ENCODE measurements around the gene IFI16.

IFI16 gene

DNA sequence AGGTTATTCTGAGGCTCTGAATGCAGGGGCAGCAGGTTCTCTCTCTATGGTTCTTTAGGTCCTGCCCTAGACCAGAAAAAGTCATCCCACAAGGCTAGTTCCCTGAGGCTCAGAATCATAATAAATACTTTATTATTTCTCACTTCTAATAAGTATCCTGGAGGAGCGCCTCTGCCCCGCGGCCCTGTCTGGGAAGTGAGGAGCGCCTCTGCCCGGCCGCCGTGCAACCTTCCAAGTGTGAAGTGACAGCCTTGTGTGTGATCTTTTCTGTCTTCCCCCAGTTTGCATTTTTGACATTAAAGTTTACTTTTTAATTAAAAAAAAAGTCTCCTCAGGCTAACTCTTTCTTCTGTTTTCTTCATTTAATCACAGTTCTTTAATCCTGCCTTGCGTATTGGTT, 55.4 kb downstream of the IFI16 start:
- no peak for DNase-seq (ENCODE audit: low read depth)

DNA sequence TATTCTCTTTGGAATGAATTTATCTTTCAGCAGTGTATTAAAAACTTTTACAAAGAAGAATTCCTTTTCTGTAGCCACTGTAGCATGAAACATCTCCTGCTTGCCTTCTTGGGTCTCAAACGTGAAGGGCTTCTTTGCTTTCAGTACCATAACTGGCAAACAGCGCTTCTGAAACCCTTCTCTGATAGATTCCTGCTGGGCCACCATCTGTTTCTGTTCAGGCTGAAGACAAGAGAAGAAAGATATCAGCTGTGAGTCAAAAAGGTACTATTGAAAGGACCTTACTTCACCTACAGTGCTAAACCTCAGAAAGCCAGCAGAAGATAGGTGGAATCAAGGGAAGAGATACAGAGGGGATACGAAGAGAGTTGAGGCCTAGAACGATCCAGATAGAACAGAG, 56.4 kb downstream of the IFI16 start:
- DNase-seq (ENCODE audit: low read depth), result no peak

GRCh38 chr1:159067699-159068621, 58.3 kb downstream of the IFI16 start:
- no peak for DNase-seq (ENCODE audit: low read depth)

DNA sequence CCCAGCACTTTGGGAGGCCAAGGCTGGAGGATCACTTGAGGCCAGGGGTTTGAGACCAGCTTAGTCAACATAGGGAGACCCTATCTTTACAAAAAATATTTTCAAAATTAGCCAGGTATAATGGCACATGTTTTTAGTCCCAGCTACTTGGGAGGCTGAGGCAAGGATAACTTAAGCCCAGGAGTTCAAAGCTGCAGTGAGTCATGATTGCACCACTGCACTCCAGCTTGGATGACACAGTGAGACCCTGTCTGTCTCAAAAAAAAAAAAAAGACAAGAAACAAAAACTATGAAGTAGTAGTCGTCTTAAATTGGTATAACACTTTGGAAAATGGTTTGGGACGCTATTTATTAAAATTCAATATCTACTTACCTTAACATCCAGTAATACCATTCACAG, 59.2 kb downstream of the IFI16 start:
- DNase-seq (ENCODE audit: low read depth), result peak; percentile 80

DNA sequence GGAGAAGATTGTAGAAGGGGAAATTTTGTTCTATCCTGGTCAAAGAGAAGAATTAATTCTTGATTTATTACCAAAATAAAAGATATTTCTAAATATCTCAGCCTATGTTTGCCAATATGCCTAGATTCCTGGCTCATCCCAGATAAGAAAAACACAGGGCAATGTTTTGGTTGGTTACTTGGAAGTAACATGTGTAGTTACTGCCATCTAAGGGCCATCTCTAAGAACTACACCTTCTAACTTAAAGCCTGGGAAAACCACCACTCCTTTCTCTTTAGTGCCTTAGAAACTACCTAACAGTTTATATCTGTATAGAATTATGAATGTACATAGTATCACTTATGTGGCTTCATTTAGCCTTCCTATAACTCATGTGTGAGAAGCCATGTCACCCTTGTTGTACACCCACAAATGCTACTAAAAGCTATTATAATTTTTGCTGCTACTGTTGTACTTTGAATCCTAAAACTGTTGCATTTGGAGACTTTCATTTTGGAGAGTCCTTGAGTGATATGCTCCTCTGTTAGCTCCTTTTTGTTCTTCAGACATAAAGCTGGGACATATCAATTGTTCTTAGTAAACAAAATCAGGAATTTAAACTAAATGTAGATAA, 62.4 kb downstream of the IFI16 start:
- DNase-seq (ENCODE audit: low read depth), result peak; percentile 81

DNA sequence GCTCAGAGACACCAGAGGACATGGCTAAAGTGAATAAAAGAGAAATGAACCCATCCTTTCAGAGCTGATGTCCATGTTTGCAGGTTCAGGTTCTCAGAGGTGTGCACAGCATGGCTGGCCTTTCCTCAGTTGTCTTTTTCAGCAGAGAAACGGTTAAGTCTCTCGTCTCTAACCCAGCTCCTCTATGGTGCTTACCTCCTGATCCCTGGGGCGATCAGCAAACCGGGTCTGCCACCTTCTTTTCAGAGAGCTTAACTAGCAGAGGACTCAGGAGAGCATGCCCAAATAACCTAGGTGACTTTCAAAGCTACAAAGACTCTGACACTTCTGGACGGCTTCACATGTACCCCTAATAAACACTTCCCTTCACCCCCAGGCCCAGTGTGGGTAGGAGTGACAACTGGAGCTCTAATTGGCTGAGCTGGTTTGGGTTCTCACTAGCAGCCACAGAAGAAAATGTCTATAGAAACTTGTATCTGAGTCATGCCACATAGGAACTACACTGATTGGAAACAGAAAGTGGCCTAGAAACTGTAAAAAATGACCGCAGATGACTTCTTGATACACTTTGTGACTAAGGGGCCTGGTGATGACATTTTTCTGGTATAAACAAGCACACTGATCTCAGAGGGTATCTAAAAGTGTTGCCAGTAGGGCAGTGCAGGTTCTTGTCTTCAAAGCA, 66.9 kb downstream of the IFI16 start, which contains the start of gene AIM2:
Gene AIM2, minus strand, starts transcription at position 329 of the 682 bp plus-strand sequence. CDS start 3,267 bp downstream, outside the sequence.
- DNase-seq (ENCODE audit: low read depth), result no peak

DNA sequence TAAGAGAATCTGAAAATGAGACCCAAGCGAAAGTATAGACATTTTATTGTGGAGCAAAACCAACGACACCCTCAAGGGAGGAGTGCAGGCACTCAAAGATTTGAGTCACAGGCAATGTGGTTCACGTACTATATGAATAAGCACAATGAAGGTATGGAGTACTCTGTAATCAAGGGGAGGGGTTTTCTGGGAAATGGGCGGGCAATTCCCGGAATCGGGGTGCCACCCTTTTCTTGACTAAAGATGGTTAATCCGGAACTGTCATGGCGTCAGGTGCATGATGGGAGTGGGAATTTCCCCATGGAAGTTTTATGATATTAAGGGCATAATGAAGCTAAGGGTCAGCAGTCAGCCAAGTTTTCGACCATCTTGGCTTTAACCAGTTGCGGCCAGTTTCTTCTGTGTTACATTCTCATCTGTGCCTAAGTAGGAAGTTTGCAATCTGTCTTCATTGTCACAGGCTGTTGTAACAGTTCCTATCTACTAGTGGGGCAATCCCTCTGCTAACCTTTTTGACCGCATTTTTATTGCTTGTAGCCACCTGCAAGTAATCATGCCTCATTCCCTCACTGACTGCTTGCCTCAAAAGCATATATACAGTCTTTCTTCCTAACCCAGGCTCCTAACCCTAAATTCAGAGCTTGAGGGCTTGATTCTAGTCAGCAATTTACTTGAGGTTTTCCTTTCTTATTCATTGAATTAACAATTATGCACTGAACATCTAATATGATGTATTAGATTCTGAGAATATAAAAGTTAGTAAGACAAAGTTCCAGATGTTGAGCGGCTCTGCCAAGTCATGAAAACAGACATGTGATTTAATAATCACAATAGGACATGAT, 67.6 kb downstream of the IFI16 start:
- DNase-seq (ENCODE audit: low read depth), result no peak

DNA sequence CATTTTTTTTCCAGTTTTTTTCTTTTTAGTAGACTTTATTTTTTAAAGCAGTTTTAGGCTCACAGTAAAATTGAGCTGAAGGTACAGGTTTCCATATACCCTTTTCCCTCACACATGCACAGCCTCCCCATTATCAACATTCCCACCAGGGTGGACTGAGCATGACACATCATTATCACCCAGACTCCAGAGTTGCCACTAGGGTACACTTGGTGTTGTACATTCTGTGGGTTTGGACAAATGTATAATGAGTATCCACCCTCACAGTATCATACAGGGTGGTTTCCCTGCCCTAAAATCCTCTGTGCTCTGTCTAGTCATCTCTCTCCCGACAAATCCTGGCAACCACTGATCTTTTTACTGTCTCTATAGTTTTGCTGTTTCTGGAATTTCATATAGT, 69.8 kb downstream of the IFI16 start:
- no peak for DNase-seq (ENCODE audit: low read depth)

DNA sequence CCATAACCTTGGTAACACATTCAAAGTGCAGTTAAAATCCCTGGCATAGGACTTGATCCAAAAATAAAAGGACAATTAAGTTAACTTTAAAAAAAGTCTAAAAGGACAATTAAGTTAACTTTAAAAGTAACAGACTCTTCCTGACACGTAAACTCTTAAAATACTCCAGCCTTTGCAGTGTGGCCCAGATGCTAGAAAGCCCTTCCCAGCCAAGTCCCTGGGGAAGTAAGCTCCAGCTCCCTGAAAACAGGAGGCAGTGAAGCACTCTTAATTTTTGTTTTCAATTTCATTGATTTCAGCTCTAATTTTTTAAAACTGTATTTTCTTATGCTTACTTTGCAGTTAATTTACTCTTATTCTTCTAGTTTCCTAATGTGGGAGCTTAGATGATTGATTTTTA, 71.9 kb downstream of the IFI16 start:
- DNase-seq (ENCODE audit: low read depth), result no peak

GRCh38 chr1:159083013-159083412, 73.3 kb downstream of the IFI16 start:
- DNase-seq (ENCODE audit: low read depth), result no peak

- no peak for DNase-seq (ENCODE audit: low read depth)
Observed at GRCh38 chr1:159084152-159084551, 74.4 kb downstream of the IFI16 start.

GRCh38 chr1:159084867-159085266, 75.2 kb downstream of the IFI16 start:
- no peak for DNase-seq (ENCODE audit: low read depth)

DNA sequence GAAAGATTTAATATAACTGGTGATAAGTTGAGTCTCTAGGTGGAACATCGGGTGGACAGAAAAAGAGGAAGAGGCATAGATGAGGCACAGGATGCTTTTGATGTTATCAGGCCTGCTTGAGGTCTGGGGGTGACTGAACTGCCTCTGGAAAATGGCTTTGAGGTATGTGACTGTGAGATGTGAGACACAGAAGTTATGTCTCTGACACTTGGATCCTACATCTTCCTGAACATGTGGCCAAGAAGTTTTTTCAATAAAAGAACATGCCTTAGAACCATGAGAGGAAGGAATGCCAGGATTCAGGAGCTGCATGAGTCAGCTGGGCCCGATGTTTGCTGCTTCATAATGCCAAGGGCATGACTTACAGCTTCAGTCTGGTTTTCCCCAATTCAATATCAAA, 78.3 kb downstream of the IFI16 start:
- peak; percentile 77 for DNase-seq (ENCODE audit: low read depth)

DNA sequence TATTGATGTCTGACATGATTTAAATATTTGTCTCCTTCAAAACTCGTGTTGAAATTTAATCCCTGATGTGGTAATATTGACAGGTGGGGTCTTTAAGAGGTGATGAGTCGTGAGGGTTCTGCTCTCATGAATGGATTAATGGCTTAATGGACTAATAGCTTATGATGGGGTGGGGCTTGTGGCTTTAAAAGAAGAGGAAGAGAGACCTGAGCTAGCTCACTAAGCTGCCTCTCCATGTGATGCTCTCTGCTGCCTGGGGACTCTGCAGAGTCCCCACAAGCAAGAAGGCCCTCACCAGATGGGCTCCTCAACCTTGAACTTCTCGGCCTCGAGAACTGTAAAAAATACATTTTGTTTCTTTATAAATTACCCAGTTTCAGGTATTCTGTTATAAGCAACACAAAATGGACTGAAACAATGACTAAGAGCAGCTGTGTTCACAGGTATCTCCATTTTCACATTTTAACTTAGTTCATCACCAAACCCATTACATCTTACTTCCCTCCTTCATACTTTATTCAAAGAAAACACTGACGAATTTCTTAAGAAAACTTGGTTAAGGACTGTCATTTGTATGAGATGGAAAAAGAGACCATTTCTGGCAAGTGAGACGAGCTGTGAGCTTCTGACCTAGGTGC, 79.0 kb downstream of the IFI16 start:
- no peak for DNase-seq (ENCODE audit: low read depth)

DNA sequence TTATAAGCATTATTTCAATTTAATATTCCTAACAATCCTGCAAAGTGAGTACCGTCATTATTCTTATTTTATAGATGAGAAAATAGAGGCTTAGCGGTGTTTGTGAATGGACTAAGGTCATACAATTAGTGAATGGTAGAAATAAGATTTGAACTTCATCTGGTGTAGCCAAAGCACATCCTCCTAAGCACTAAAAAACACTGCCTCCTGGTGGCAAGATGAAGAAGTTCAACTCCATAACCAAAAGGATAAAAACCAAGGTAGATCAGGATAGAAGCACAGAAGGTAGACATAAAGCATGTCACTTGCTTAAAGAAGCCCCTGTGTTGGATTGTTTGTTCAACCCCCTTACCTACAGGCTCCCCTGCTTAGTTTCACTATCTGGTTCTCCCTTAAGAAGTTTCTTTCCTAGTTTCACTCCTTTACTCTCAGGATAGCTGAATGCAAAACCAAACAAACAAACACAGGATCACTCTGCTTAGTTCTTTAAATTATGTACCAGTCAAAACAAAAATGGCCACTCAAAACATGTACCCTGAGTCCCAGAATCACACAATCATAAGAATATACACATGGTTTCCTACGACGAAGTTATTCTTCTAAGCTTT, 79.6 kb downstream of the IFI16 start:
- no peak for DNase-seq (ENCODE audit: low read depth)

GRCh38 chr1:159090286-159091179, 80.8 kb downstream of the IFI16 start:
- DNase-seq (ENCODE audit: low read depth), result peak; percentile 59

DNA sequence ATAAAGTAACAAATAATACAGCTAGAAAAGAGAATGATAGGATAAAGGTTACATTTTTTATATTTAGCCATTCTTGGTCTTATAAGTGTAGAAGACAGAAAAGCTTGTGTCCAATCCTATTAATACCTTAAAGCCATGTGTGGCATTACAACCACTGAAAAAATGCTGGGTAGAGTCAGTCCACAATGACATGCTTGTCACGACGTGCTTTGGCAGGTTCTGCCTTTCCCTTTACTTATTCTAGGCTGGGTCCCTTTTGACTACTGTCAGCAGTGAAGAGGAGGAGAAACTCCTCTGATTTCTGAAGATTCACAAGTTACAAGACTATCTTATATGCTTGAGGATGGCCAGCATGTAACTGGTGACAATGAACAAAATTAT, 81.5 kb downstream of the IFI16 start:
- no peak for DNase-seq (ENCODE audit: low read depth)

DNA sequence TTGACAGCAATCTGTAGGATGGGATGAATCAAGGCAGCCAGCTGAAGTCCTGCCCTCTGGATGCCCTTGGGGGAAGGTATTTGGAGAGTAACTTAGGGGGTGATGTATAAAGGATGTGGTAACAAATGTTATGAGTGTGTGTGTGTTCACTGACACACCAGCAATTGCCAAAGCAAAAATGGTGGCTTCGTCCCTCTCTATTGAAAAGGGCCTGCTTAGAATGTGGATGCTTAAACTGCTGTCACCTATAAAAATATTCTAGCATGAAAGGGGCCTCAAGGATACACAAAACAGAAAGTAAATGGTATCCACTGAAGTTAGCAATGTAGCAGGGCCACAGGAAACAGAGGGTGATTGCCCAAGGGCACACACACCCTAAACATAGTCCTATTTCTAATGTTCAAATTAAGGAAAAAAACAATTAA, 81.9 kb downstream of the IFI16 start:
- peak; percentile 54 for DNase-seq (ENCODE audit: low read depth)

DNA sequence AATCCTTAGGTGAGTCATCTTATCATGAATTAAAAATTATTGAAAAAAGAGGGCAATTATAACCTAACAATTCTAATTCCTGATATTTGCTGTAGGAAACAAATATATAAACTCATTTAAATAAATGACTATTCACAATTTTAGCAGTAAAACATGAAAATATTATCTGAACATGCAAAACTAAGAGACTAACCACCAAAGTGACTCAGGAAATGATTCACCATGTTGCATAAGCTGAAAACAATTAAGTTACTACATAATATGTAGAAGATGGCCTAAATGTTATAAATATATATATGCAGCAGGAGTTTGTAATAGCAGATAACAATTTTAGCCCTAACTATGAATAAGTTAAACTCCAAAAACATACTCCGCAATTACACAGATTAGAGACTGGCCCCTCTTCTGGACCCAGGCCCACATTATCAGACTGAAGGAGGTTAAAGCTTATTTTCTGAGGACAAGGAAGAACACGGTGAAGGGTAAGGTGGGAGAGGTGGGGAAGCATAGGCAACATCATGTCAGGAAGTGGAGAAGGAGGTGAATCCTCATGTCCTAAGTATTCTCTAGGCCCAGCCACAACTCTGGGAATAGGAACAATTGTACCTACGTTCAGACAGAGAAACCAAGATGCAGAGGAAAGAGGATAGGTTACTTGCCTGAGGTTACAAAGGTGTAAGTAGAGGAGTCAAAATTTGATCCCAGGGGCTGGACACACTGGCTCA, 82.5 kb downstream of the IFI16 start:
- DNase-seq (ENCODE audit: low read depth), result peak; percentile 88
